Left cardiac atrium (tissue), 4 donors: ENCODE results near the gene PPFIA3. TPM values are rescaled to one million over a fixed set of nuclear protein-coding genes. Genes with fewer than 3 reads are reported as not detected.

Experiments used
- ATAC-seq, 2 donors: fragments of 200-7000 bp; cut with Tn5 transposase; one replicate each; pipeline ENCODE4 v1.9.1; 2020; ENCODE audit warnings: mild to moderate bottlenecking in 2 of 2, moderate library complexity in 2 of 2
- DNase-seq: peaks from one replicate; pipeline ENCODE4 v3.0.0-alpha.2; 2020
- intact Hi-C, 2 donors: fragments of 100-400 bp; cut with DNase I; formaldehyde crosslinking; loops; one replicate each; pipeline versions ENCODE4 v1.14.1 to v1.15.1; 2022 to 2023
- total RNA-seq, 2 donors: library from RNA; stranded (reverse); fragmentation: NEBNext Ultra II Directional; extraction: Animal tissue kit (Norgen Biotek cat#: 25700); gene quantifications; one replicate each; pipeline ENCODE4 v1.2.1, GENCODE V29; 2021
- donor health status: DM: no; HTN: yes; CAD: no.
- donor health status: DM: no; HTN: yes; CAD: no; lungs with severe emphysema.
- donor health status: DM: yes; HTN: yes; CAD: no.
- donor health status: Dilated cardiomyopathy.

The PPFIA3 gene
- total RNA-seq, 2 donors from 2014 or later = 6.7 to 11.5 TPM

DNA sequence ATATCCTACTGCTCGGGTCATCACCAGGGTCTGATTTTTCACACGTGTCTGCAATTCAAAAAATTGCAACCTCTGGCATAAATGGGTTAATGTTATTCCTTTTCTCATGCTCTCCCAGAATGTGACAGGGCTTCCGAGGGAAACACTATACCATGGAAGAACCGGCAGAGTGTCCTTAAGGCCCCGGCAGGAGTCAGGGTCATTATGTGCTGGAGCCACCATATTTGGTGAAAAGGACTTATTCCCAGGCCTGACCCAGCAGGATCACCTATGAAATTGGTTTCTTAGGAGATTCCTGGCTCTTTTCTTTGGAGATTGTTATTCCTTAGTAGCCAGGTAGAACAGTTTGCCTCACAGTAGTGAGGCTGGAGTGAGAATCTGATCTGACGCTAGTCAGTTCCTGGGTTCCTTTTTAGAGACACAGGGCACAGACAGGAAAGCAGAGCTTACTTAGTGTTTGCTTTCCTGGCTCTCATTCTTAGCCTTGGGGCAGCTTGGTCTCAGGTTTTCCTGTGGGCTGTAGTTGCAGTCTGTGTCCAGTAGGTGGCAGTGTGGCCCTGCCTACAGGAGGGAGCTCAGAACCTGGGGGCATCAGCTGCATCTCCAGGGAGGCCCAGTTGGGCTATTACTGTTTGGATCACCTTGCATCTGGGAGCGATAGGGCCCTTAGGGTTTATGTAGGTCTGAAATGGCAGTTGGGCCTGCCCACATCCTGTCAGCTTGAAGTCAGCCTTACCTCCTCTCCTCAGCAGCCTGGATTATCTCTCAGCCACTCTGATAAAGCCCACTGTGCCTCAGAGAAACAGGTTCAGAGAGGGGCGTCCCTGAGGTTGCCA, 21.7 kb upstream of the PPFIA3 start:
- DNase-seq (peak; percentile 61), ATAC-seq (peak; percentile 55 to 65)
- intact Hi-C loops = loop anchor here in 1 of 2 donors (5.0 kb wide), 2 partner anchors 50 to 100 kb away; no protein-coding TSS in a partner anchor

DNA sequence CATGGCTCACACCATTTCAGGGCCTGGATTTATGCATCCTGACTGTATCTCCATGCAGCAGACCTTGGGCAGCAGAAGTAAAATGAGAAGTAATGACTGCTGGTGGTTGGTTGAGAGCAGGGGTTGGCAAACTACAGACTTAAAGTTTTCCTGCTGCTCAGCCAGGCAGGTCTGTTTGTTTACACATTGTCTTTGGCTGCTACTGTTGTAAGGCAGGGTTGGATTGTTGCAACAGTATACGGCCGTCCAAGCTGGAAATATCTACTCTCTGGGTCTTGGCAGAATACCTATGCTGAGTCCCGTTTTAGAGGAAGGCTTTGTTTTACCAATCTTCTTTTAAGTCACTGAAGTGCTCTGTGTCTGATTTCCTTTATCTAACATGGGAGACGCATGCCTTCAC, 20.5 kb upstream of the PPFIA3 start:
- DNase-seq (no peak), ATAC-seq (no peak)
- intact Hi-C loops = loop anchor here in 1 of 2 donors (5.0 kb wide), 2 partner anchors 49 to 99 kb away; no protein-coding TSS in a partner anchor

DNA sequence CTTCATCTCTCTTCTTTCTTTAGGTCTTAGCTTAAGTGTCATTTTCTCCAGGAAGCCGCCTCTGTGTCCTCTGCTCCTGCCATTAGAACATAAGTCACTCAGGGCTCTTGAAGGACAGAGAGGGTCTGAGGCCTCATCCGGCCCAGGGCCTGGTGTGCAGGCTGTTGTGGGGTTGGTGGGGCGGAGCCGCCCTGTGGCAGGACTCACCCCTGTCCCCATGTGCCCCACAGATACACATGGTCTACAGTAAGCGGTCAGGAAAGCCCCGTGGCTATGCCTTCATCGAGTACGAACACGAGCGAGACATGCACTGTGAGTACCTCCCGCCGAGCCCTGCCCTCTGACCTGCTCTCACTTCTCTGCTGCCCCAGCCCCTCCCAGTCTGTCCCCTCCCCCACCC, 18.2 kb upstream of the PPFIA3 start:
- intact Hi-C loops = loop anchor here in 1 of 2 donors (5.0 kb wide), 1 partner anchor 101 kb away; no protein-coding TSS in a partner anchor
- DNase-seq (no peak), ATAC-seq (no peak)

DNA sequence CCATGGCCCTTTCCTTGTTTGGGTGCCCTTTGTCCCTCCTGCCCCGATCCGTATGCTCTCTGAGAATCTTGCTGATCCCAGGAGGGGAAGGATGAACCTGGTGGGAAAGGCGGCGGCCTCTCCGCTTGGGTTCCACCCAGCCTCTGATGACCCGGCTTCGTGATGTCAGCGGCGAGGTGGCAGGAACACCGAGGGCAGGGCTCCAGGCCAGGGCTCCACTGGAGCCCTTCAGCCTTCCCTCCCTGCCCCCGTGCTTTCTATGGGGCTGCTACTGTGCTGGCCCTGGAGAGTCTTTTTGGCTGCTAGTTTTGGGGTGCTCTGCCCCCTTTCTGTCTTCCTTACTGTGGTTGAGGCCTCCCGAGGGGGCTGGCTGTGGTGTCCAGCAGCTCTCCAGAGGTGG, 17.0 kb upstream of the PPFIA3 start:
- ATAC-seq (no peak), DNase-seq (no peak)
- intact Hi-C loops = loop anchor here in 1 of 2 donors (5.0 kb wide), 1 partner anchor 100 kb away; no protein-coding TSS in a partner anchor

DNA sequence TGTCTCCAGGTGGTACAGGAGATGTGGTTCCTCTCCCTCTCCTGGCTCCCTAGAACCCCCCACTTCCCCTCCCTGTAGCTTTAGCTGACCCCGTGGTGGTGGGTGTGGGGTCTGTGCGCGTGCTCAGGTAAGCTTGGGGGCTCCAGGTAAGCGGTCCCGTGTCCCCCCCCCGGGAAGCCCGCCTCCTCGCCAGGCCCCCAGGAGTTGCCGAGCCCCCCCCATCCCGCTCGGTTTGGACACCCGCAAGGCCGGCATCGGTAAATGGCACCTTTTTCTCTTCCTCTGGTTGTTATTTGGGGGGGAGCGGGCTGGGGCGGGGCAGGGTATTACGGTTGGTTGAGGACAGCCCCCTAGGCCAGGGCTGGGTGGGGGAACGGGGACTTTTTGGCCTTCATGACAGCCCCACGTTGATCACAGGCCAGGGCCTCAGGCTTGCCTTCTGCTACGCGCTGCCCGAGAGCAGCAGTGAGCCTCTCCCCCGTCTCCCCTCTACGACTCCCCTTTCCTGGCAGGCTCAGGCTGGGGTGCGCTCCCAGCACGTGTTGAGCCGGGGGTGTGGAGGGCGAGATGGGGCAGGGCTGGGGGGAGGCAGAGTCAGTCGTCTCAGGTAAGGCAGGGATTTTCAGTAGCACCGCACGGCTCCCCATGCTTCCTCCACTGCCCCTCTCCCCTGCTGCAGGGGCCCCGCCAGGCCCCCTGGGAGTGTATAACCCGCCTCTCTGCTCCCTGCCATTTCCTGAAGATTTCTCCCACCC, 15.8 kb upstream of the PPFIA3 start:
- intact Hi-C loops = loop anchor here in 1 of 2 donors (5.0 kb wide), 1 partner anchor 99 kb away; no protein-coding TSS in a partner anchor
- DNase-seq = no peak
- ATAC-seq = no peak

DNA sequence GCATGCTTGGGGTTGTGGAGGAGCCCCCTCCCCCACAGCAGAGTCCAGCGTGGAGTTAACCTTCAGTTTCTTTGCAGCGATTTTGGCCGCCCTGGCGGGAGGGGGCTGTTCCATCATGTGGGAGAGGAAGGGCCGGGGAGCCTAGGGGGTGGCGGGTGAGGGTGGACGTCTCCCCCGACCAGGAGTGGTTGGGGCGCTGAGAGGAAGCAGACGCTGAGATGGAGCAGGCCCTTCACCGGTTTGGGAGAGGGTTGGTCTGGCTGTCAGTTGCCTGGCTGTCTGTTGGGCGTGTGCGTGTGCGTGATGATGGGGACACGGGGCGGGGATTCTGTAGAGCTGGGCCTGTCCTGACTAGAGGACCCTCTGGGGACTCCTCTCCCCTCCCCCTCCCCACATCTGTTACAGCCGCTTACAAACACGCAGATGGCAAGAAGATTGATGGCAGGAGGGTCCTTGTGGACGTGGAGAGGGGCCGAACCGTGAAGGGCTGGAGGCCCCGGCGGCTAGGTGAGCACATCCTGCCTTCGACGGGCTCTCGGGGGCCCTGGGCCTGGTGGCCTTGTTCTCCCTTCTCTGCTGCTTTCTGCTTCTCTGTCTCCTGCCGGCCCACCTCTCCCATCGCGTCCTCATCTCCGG, 15.0 kb upstream of the PPFIA3 start:
- intact Hi-C loops = loop anchor here in 1 of 2 donors (5.0 kb wide), 1 partner anchor 98 kb away; no protein-coding TSS in a partner anchor
- no peak for ATAC-seq
- DNase-seq = no peak

DNA sequence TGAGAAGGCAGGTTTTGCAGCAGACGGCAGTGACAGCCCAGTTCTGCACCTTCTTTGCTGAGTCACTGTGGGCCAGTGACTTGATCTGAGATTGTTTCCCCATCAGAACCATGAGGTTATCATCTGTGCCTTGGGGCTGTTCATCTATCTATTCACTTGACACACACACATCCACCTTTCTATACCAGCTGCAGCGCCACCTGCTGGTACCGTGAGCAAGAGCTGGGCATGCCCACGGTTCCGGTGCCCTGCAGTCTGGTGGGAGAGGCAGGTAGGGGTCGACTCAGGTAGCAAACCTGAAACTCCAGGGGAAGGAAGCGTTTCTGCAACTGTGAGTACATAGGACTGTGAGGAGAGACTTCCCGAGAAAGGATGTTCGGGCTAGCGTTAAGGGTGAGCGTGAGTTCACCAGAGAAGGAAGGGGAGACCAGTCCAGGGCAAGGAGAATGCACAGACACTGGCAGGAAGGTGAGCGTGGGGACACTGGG, 12.7 kb upstream of the PPFIA3 start:
- DNase-seq (peak; percentile 64), ATAC-seq (peak in 1 of 2 donors; percentile 11)
- intact Hi-C loops = no loop called here

DNA sequence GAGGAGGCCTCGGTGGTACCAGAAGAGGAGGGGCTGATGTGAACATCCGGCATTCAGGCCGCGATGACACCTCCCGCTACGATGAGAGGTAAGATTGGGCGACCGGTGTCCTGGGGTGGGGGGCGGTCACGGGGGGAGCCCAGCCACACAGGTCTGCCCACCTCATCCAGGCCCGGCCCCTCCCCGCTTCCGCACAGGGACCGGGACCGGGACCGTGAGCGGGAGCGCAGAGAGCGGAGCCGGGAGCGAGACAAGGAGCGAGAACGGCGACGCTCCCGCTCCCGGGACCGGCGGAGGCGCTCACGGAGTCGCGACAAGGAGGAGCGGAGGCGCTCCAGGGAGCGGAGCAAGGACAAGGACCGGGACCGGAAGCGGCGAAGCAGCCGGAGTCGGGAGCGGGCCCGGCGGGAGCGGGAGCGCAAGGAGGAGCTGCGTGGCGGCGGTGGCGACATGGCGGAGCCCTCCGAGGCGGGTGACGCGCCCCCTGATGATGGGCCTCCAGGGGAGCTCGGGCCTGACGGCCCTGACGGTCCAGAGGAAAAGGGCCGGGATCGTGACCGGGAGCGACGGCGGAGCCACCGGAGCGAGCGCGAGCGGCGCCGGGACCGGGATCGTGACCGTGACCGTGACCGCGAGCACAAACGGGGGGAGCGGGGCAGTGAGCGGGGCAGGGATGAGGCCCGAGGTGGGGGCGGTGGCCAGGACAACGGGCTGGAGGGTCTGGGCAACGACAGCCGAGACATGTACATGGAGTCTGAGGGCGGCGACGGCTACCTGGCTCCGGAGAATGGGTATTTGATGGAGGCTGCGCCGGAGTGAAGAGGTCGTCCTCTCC, 11.5 kb upstream of the PPFIA3 start:
- DNase-seq (no peak), ATAC-seq (no peak)
- intact Hi-C loops = no loop called here

DNA sequence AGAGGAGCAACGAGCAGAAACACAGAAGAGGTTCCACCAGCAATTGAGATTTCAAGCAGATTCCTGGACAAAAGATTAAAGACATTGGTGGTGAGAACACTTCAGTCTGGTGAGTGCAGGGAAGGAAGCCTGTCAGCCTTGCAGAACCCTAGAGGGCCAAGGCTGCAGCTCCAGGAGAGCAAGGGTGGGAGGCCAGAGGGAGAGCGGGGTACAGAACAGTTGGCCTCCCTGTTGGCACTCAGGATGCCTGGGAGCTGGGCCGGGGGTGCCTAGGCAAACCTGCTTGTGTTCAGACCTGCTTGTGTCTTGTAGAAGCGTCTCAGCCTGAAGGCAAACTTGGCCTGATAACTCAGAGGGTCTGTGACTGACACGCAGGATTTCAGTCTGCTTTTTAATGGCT, 10.3 kb upstream of the PPFIA3 start:
- DNase-seq (no peak), ATAC-seq (no peak)
- intact Hi-C loops = no loop called here

DNA sequence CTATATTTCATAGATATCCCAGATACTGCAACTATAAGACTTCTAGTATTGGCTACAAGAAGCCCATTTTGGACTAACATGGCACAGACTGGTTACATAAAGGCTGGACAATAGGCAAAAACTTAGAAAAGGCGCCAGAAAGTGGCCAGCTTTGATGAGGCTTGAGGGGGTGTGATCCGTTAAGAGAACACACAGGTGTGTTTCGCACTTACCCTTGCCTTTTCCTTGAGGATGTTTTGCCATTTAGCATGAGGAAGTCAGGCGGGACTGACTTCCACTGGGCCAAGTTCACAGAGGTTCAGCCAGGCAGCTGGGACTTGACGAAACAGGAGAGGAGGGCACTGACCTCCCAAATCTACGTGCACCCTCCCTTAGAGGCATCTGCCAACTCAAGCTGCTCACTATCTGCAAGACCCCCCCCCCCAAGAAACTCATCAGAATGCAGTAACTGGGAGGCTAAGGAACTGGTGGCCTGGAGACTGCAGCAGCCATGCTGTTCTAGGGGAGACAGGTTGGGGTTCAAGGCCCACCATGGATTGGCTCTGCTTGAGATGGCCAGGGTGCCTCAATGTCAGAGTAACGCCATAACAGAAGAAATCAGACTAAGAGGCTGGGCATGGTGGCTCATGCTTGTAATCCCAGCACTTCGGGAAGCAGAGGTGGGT, 9.6 kb upstream of the PPFIA3 start:
- intact Hi-C loops = loop anchor here in 1 of 2 donors (5.0 kb wide), 1 partner anchor 38 kb away; no protein-coding TSS in a partner anchor
- ATAC-seq = no peak
- no peak for DNase-seq

DNA sequence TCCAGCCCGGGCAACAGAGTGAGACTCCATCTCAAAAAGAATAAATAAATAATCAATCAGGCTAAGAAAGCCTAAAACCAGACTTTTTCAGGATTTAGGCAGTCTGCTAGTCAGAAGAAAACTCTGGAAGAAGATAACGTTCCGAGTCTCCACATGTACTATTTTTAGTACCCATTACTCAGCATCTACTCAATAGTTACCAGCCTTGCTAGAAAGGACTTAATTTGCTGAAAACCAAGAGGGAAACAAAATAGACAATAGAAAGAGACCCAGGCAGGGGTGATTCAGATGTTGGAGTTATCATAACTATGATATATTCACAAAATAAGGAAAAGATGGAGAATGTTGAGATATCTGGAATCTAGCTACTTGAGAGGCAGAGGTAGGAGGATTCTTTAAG, 8.8 kb upstream of the PPFIA3 start:
- intact Hi-C loops = loop anchor here in 1 of 2 donors (5.0 kb wide), 1 partner anchor 37 kb away; no protein-coding TSS in a partner anchor
- DNase-seq = no peak
- no peak for ATAC-seq

DNA sequence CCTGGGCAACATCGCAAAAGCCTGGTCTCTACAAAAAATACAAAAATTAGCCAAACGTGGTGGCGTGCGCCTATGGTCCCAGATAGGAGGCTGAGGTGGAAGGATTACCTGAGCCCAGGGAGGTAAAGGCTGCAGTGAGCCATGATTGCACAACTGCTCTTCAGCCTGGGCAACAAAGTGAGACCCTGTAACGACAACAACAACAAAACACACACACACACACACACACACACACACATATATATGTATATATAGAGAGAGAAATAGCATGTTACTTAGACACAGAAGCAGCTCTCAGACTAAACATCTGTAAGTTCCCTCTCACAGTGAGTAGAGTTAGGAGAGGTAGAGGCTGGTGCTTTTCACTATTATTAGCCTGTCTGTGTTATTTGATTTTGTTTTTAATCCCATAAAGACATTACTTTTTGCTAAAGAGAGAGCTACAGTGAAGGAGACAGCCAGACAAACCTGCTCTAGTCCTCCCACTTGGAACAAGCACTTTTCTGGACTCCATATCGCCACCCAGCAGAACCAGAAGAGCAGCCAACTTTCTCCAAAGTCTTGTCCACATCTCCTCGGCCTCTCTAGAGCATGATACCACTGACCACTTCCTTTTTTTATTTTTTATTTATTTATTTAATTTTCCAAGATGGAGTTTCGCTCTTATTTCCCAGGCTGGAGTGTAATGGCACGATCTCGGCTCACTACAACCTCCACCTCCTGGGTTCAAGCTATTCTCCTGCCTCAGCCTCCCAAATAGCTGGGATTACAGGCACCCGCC, 7.9 kb upstream of the PPFIA3 start:
- DNase-seq (no peak), ATAC-seq (no peak)
- intact Hi-C loops = loop anchor here in 1 of 2 donors (5.0 kb wide), 1 partner anchor 36 kb away; no protein-coding TSS in a partner anchor

DNA sequence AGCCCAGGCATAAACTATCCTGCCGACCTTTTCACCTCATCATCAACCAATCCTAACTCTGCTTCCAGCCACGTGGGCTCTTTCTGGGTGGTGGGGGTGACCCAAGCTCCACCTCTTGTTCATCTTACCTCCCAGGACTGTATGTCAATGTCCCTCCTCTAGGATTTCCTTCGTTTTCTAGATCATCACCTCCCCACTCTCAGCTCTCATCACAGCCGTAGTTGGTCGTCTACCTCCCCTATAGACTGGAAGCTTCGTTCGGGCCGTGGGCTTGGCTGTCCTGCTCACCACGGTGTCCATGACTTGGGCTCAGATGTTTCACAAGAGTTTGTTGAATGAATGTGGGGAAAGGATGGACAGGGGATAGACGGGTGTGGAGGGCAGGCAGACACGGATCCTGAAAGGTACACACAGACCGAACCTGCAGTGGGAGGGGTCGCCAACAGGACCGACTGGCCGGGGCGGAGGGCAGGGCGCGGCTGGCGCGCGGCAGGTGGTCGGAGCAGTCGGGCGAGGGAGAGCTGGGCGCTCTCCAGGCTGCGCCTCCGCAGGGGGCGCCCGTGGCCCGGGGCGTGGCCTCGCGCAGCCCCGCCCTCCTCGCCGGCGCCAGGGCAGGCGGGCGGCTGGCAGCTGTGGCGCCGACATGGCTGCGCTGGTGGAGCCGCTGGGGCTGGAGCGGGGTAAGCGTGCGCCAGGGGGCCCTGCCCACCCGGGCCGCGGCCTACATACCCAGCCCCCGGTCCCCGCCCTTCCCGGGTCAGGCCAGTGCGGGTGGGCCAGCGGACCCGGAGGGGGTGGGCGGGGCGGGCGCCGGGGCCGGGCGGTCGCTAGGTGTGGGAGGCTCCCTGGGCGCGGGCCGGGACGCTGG, 5.3 kb upstream of the PPFIA3 start, which contains the start of gene LIN7B:
Gene LIN7B, plus strand, starts transcription at position 609 of the 868 bp plus-strand sequence. Its CDS starts 35 bp downstream, at position 644.
- intact Hi-C loops = loop anchor here in 1 of 2 donors (5.0 kb wide), 1 partner anchor 33 kb away; no protein-coding TSS in a partner anchor
- DNase-seq = peak; percentile 76
- ATAC-seq = peak; percentile 66 to 72

DNA sequence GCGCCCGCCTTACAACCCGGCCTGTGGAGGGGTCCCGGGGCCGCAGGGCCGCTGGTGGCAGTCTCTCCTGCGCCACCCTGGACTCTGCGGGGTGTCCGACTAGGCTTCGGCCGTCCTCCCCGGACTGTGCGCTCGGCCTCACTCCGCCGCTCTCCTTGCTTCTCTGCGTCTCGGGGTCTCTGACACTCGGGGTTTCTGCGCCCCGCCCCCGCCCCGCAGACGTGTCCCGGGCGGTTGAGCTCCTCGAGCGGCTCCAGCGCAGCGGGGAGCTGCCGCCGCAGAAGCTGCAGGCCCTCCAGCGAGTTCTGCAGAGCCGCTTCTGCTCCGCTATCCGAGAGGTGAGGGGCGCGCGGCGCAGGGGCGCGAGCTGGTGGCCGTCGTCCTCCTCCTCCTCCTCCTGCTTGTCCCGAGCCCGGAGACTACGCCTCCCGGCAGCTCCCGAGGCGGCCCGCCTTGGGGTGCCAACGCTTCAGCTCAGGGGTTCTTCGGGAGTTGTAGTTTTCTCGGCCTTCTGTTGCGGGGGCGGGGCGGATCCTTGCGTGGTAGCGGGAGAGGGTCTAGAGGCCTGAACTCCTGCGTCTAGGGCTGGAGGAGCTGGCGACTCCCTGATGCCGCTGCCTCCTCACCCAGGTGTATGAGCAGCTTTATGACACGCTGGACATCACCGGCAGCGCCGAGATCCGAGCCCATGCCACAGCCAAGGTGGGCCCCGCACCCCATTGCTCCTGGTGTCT, 4.5 kb upstream of the PPFIA3 start:
- intact Hi-C loops = loop anchor here in 1 of 2 donors (5.0 kb wide), 1 partner anchor 33 kb away; no protein-coding TSS in a partner anchor
- DNase-seq (peak; percentile 81), ATAC-seq (peak; percentile 12 to 45)

DNA sequence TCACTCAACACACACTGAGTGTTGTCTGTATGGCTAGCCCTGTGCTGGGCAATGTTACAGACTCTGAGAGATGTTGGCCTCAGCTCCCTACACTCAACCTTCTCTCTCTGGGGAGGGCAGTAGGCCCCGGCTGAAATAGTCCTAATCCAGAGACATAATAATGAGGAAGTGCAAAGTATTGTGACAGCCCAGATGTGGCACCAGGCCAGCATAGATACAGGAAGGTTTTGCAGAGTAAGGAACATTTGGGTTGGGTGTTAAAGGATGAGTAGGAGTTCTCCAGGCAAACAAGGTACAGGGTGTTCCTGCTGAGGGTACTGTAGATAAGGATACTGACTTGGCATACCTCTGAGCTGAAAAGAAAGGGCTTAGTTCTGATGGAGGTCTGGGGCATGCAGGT, 2.8 kb upstream of the PPFIA3 start:
- ATAC-seq (no peak), DNase-seq (peak; percentile 52)
- intact Hi-C loops = no loop called here
